GM19035 (cell line): Measurements from ENCODE around the gene PCSK5.
A peak's percentile ranks its signal among the peaks of the same experiment; 100 is the strongest.
"Not testable (repeated sequence)": the region's sequence is repeated elsewhere in the genome, so short reads cannot be mapped to it uniquely, and the experiment has no call there.

Experiments
- ATAC-seq: cut with Tn5 transposase; IDR thresholded peaks from one replicate; pipeline ENCODE4 v1.9.1; 2021; ENCODE audit not compliant: unreplicated experiment

Gene PCSK5

GRCh38 chr9:75889577-75889976 lies 896 bp upstream of the PCSK5 start:
- ATAC-seq, result no peak

- ATAC-seq, result peak; percentile 11
These were observed 449 bp upstream of the PCSK5 start for GRCh38 chr9:75889977-75890471.

- no peak for ATAC-seq
These were observed 836 bp downstream of the PCSK5 start for GRCh38 chr9:75891277-75891741.

- no peak for ATAC-seq
These were observed 1.3 kb downstream of the PCSK5 start for GRCh38 chr9:75891771-75892215.

- no peak for ATAC-seq
These were observed 1.9 kb downstream of the PCSK5 start for GRCh38 chr9:75892216-75892911.

- no peak for ATAC-seq
These were observed 2.6 kb downstream of the PCSK5 start for GRCh38 chr9:75893106-75893505.

- ATAC-seq, result no peak
These were observed 4.1 kb downstream of the PCSK5 start for GRCh38 chr9:75894566-75894965.

GRCh38 chr9:75895112-75895511 lies 4.6 kb downstream of the PCSK5 start:
- ATAC-seq, result no peak

GRCh38 chr9:75896193-75896592 lies 5.7 kb downstream of the PCSK5 start:
- no peak for ATAC-seq

- not testable (repeated sequence) for ATAC-seq
These were observed 10.5 kb downstream of the PCSK5 start for GRCh38 chr9:75900893-75901524.

- ATAC-seq, result no peak
These were observed 13.4 kb downstream of the PCSK5 start for GRCh38 chr9:75903785-75904360.

GRCh38 chr9:75904364-75904763 lies 13.9 kb downstream of the PCSK5 start:
- ATAC-seq, result no peak

GRCh38 chr9:75906531-75906930 lies 16.1 kb downstream of the PCSK5 start:
- ATAC-seq, result no peak

- no peak for ATAC-seq
These were observed 16.9 kb downstream of the PCSK5 start for GRCh38 chr9:75907329-75907728.

- ATAC-seq, result no peak
These were observed 17.4 kb downstream of the PCSK5 start for GRCh38 chr9:75907923-75908322.

- no peak for ATAC-seq
These were observed 19.3 kb downstream of the PCSK5 start for GRCh38 chr9:75909776-75910175.

- no peak for ATAC-seq
These were observed 20.3 kb downstream of the PCSK5 start for GRCh38 chr9:75910731-75911130.

GRCh38 chr9:75911390-75911789 lies 20.9 kb downstream of the PCSK5 start:
- no peak for ATAC-seq

GRCh38 chr9:75912951-75913350 lies 22.5 kb downstream of the PCSK5 start:
- ATAC-seq, result no peak

GRCh38 chr9:75914002-75914401 lies 23.5 kb downstream of the PCSK5 start:
- no peak for ATAC-seq

GRCh38 chr9:75914883-75915452 lies 24.5 kb downstream of the PCSK5 start:
- ATAC-seq, result no peak

GRCh38 chr9:75918154-75918553 lies 27.7 kb downstream of the PCSK5 start:
- ATAC-seq, result no peak
